ENCODE measurements around the gene DPP10.

DNA sequence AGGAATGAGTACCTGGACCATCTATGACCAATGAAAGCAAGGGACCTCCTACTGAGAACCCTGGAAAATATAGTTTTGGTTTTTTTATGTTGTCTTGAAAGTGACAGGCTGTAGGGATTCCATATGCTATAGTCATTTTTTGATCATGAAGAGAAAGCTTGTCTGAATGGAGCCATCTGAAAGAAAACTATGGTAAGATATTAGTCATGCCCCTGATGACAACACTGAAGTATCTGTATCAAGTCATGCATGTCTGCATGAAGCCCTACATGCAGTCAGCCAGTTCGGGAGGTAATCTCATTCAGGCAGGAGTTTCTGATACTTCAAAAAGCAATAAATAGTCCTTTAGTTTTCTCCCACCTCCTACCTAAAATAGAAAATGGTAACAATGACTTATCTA, 1042.0 kb downstream of the DPP10 start:
- TF ChIP-seq SP1 (IDR thresholded peaks at IDR 0.05) (no peak), NFRKB (IDR thresholded peaks at IDR 0.05) (no peak), HDGF (IDR thresholded peaks at IDR 0.05; ENCODE audit: borderline replicate concordance) (no peak), ZNF384 (IDR thresholded peaks at IDR 0.05) (no peak), ELF4 (IDR thresholded peaks at IDR 0.05) (no peak)
